GM19467 (cell line): ENCODE results near the gene PCNX2.

Experiments used
- ATAC-seq: cut with Tn5 transposase; IDR thresholded peaks from one replicate; pipeline ENCODE4 v1.9.1; 2021; ENCODE audit warnings: mild to moderate bottlenecking, moderate library complexity; ENCODE audit not compliant: unreplicated experiment

PCNX2 gene

DNA sequence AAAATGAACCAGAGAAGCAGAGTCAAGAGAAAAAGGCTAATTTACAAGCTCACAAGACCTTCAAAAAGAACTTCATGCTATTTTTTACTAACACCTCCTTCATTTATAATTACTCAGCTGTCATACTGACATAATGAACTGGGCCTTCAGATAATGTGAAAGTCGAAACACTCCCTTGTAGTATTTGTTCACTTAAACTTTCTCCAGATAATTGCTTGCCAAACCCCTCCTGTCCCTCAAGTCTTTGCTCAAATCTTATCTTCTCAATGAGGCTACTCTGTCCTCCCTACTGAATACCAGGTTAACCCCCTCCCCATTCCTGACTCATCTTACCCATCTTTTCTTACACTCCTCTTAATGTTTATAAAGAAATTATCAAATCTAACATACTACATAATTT, 20.9 kb upstream of the PCNX2 start:
- ATAC-seq: no peak

DNA sequence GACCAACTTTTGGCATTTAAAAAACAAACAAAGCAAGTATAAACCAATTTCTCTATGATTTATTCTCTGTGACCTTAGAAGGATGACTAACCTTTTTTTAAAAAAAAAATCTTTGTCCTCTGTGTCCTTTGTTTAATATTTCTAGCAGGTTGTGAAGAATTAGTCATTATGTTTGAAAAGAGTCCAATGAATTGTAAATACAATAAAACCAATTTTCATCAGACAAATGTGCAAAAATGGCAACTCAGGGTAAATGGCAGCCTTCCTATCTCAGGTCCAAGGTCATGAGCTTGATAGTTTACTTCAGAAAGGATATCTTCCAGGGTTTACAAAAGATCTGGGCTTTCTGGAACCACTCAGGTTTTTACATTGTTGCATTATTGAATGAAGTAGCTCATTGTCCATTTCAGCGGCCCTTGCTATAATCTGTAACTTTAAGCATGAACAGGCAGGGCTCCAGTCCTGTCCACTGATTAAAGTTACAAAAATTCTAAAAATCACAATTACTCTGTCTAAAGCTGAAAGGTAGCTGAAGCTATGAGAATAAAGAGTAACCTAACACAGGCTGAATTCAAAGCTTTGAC, 20.3 kb upstream of the PCNX2 start:
- no peak for ATAC-seq

DNA sequence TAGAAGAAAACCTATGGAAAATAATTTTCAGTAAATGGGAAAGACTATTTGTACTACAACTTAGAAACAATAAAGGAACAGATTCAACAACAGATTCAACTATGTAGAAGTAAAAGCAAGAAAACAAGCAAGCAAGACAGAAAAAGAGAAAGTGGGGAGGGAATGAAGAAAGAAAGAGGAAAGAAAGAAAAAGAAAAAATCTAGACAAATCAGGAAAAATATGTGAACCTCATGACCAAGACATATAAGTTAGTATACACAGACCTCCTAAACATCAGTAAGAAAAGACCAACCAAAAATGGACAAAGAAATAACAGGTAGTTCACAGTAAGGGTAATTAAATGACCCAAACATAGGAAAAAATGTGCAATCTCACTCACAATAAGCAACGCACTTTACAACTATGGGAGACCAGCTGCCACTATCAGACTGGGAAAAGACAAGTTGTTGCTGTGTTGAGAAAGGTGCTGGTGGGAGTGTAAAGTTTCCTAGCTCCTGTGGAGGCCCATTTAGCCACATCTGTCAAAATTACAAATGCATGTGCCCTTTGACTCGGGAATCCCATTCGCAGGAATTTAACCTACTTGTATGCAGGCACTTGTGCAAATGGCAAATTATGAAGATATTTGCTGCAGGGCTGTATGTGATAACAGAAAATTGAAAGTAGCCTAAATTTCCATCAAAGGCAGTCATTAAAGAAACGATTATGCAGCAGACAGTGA, 18.1 kb upstream of the PCNX2 start:
- no peak for ATAC-seq

DNA sequence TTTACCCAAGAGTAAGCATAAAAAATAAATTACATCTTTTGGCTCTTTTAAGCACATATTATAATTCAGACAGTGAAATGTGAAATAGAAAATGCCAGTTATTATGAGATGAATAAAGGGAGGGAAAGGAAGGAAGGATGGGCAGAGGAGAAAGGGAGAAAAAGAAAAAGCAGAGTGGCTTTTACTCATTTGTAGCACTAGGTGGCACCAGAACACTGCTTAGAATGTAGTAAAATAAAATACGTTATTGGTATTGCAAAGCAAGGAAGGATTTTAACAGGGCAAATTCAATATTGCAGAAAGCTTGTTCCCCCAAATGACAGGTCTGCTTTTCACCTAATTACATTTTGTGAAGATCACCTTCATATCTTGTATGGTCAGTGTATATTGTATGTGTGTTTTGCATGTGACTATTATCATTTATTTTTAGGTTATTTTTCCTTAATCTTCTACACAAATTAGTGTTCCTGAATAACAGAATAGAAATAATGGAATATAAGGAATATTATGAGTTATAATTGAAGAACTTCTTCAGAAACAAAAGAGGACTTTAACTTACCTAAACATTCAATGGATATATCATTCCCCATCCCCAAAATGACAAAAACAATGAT, 9.1 kb upstream of the PCNX2 start:
- no peak for ATAC-seq

DNA sequence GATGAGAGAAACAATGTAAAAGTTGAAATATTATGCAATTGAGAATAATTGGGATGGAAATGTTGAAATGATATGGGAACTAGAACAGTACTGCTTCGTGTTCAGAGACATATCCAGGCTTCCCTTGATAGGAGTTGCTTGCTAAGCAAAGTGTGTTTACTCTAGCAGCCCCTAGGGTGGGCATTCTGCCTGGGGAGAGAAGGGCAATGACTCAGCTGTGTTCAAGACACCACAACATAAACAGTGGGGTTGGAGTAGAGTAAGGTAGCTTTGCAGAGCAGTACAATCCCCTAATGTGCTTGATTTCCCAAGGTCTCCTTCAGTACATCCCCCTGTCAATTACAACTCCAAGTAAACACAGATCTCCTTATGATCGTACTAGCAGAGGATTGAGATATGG, 4.8 kb upstream of the PCNX2 start:
- ATAC-seq: no peak

DNA sequence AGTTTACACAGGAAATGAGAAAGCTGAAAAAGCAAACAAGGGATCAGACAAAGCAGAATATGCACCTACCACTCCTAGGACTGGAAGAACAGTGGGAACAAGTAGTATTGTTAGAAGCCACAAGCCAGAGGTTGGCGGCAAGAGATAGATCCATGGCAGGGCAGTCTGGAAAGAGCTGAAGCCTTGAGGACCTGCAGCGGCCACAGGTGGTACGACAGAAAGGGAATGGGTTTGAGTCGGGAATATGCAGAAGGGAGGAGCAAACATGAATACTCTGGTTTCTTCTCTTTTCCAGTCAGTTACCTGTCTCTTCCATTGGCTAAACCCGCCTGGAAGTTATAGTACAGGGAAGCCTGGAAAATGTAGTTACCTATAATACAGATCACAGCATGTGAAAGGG, 3.9 kb upstream of the PCNX2 start:
- ATAC-seq: no peak

DNA sequence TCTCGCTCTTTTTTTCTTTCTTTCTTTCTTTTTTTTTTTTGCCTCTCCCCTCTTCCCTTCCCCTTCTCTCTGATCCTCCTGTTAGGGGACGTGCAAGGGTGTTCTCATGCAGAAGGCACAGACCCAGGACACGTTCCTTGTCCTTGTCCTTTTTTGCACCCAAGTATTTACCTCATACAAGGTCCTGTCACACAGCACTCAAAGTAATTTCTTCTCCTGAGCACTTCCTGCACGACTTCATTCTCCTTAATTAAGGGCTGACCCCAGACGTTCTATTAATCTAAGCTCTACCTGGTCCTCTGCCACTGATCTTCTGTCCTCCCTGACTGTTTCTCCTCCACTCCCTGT, 424 bp upstream of the PCNX2 start:
- no peak for ATAC-seq

DNA sequence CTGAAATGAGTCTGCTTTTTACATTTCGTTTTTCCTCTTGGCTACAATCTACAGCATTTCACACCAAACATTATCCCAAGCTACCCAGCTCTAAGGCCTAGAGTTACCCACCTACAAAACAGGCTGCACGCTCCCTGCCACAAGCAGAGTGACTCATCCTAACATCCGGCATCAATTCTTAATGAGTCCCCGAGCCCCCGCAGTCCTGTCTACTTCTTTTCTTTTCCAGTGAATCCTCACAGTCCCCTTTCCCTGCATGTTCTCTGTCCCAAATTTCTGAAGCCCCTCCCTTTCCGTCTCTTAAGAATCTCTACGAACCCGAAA, 650 bp downstream of the PCNX2 start:
- peak; percentile 39 for ATAC-seq

DNA sequence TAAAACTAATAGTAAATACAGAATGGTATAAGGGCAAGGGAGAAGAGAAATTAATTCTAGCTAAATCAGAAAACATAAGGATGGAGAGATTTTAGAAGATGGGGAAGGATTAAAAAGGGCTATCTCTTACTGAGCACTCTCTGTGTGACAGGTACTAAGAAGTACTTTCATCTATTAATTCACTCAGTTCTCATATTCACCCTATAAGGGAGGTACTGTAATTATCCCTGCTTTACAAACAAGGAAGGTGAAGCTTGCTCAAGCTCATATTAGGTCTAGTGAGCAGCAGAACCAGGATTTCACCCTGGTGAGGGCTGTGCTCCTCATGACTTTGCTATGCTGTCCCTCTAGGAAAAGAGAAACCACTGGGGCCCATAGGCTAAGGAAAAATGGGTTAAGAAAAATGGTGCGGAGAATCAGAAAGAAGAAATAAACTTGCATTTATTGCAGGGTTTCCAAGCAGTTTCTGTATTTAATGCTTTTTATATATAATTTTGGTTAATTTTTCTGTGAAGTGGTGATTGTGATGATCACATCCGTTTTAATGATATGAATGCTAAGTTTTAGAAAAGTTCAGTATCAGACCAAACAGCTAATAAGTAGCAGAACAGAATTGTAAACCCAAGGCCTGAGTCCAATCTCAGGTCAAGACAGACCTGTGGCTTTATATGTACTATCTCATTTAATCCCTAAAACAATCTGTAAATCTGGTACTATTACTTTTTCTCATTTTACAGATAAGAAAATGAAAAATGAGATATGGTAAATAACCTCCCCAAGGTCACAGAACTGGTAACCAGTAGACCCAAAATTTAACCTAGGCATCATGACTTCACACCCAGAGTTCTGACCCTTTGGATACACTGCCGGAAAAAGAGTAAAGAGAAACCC, 1.7 kb downstream of the PCNX2 start:
- no peak for ATAC-seq

DNA sequence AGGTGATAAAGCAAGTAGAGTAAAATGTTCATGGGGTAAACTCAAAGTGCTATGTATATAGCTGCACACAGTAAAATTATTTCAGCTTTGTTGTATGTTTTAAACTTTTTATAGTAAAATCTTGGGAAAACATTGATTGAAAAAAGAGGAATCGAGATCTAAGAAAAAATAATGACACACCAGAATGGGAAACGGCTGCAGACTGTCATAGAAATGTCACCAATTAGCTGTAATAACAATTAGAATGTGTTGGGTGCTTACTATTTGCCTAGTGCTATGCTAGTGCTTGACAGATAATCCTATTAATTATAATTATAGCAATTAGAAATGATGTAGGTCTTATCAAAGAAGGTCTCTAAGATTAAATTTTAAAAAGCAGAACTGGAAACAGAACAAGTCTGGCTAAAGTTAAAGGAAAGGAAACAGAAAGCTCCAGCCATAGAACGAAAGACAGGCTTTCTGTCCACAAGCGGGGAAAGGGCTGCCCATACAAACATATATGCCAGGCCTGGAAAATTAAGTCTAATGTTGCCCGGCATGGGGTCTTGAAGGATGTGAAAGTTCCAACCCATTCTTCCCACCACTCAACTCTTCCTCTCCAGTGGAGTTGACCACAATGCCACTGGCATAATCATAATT, 5.0 kb downstream of the PCNX2 start:
- ATAC-seq: no peak

DNA sequence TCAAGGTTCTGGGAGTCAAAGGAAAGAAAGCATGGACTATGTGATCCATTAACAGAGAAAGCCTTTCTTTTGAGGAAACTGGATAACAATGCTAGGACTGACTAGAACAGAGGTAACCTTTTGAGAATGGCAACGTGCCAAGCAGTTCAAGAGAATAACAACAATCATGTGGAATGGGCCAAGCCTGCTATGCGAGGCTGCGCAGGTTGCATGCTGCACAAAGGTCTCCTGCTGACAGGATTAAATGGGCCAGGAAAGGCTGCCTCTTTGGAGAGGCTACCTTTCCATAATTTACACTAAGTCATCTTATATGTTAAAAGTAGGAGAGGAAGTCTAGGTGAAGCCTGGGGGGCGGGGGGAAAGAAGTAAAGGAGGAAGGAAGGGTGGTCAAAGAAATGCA, 5.8 kb downstream of the PCNX2 start:
- ATAC-seq: no peak

DNA sequence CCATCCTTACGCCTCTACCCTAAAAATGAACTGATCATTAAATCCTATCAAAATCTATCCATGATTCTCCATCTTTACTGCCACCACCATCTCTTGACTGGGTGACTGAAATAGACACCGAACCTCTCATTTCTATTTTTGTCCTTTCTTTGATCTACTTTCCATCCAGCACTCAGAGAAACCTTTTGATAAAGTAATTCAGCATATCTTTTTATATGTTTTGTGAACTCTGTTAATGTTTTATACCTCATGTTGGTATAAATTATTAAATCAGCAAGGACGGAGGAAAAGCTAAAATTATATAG, 13.0 kb downstream of the PCNX2 start:
- no peak for ATAC-seq

DNA sequence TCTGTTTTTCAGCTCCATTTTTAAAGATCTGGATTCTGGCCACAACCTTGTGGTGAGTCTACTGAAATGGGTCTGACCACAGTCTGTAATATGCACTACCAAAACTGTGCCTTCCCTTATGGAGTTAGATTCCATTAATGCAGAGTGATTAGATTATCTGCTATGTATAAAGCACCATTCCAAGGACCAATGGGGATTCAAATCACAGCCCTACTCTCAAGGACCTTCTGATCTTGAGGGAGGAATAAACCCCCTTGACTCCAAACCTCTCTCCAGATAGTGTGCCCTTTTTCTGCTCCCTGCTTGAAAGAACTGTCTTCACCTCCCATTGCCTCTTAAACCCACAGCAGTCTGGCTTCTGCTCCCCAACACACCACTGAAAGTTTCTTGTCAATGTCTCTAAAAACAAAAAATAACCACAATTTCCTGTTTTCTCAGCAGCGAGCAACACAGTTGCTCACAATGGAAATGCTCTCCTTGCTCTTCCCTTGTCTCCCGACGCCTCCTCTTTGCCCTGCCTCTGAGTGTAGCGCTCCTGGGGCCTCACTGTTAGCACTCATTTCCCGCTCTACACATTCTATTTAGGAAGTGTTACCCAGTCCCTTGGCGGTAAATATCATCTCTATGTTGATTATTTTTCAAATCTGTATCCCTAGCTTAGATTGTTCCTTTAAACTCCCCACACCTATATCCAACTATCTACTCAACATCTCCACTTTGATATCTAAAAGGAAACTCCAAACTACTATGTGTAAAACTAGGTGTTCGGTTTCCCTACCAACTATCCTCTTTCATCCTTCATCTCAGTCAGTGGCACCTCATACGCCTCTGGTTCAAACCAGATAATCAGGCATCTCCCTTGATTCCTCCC, 13.6 kb downstream of the PCNX2 start:
- peak; percentile 83 for ATAC-seq

DNA sequence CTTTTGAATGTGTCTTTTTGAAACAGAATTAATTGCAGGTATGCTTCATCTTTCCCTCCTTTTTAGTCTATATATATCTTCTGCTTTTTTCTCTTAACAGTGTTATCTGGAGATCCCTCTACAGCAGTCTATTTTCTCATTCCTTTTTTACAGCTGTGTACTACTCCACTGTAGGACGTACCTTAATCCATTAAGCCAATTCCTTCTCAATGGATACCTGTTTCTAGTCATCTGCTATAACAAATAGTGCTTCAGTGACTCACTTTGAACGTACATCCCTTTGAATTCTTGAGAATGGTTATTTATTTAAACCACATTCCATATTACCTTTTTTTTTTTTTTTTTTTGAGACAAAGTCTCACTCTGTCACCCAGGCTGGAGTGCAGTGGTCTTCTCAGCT, 15.6 kb downstream of the PCNX2 start:
- no peak for ATAC-seq

DNA sequence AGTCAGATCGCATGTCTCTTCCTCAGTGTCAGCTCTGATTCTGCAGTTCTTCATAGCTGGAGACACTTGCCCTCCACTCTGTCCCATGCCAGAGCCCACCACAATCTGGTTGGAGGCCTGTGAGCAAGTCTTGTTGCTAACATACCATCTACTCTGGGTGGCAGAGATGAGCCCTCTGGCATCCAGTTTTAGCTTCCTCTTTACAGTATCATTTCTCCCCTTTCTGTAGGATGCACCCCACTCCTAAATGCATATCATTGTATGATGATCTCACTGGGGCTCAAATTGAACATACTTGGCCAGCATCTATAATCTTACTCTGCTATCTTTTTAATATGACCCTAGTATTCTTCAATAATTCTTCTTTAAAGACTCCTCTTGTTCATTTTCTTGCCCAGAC, 16.9 kb downstream of the PCNX2 start:
- ATAC-seq: no peak

DNA sequence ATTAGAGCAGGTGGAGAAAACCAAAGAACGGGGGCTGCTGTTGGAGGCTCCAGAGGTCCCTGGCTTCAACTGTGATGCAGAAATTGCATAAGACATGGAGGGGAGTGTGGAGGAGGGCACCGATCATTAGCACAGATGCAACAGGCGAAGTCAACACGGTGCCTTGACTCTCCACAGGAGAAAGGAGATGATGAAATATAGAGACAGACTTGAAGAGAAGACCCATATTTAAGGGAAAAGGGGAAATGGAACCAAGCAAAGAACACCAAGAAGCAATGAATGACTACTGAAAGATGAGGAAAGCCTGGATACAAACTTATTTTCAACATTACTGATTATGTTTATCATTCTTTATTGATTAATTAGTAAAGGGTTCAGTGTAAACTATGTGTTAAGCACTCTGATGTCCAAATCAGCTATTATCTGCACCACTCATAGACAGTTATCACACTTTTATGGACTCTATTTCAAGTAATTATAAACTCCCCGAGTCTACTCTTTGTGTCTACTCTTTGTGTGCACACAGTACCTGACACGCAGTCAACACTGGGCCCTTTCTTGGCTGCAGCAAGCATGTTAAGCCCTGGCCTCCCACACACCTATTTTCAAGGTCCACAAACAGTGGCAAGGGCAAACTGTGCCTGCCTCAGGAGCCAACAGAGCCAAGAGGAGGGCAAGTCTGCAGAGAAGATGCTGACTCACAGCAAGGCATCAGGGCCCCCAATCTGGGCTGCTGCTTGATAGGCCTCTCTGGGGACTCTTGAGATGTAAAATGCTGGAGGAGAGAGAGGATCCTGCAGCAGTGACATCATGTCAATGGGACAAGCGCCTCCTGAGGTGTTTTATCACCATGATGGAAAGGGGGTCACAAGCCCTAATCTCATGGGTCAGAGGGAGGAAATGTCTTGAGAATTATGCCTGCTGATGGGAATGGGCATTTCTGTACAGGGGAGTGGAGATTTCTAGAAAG, 17.6 kb downstream of the PCNX2 start:
- no peak for ATAC-seq

DNA sequence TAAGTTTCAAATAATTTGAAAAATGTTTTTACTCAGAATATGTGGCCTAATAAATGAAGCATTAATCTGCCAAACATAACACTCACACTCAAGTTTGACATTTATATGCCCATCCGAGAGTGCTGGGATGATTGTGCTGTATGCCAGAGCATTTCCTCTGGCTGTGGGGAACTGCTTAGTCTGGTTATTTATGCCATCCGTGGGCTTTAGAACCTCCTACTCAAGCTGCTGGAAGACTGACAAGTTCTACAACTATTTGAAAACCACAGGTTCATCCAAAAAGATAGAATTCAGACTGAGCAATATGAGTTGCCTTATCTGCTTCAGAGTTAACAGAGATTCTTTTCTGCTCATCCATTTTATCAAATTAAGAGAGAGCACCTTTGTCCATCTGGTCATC, 25.9 kb downstream of the PCNX2 start:
- no peak for ATAC-seq

DNA sequence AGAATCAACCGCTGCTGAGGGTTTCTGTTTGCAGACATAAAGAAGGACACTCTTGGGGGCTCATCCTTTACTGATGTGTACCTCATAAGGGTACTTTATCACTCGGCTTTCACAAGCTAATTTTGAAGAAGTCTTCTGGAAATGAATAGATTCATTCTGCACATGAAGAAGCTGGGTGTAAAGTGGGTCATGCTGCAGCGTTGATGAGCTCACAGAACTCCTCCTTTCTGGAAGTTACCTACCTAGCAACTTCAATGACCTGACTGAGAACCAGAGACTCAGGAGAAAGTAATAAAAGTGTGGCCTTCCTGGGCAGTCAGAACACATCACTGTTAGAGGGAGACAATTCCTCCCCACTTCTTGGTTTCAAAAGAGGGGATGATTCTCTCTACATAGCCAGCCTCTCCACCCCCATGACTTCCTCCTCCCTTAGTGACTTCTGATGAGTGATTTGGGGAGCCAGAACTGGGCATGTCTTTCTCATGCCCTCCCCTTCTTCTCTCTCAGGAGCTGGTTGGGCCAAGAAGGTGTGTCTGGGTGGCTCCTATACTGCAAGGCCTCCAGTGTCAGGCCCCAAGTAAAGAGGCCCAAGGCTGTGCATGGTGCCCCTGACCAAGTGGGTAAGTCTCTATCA, 27.0 kb downstream of the PCNX2 start:
- no peak for ATAC-seq

DNA sequence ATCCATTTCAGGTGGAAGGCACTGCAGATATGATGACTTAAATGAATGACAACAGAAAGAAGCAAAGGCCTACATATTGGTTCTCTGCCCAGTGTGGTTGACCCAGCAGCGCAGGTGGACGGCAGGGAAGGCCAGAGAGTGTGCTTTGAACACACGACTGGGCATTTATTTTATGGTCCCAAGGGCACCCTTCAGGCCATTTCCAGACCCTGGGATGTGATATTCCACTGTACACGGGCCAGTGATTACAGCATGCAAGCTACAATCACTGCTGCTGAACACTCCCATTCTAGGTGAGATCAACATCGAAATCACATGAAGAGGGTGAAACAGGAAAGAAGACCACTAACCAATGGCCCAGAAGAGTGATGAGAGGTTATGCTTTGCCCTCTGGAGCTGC, 33.8 kb downstream of the PCNX2 start:
- no peak for ATAC-seq
